GM18520 (cell line): ENCODE data around the gene RNF150.

ENCODE experiments used
- ATAC-seq: cut with Tn5 transposase; IDR thresholded peaks from one replicate; pipeline ENCODE4 v1.9.1; 2021; ENCODE audit not compliant: unreplicated experiment

Gene RNF150

DNA sequence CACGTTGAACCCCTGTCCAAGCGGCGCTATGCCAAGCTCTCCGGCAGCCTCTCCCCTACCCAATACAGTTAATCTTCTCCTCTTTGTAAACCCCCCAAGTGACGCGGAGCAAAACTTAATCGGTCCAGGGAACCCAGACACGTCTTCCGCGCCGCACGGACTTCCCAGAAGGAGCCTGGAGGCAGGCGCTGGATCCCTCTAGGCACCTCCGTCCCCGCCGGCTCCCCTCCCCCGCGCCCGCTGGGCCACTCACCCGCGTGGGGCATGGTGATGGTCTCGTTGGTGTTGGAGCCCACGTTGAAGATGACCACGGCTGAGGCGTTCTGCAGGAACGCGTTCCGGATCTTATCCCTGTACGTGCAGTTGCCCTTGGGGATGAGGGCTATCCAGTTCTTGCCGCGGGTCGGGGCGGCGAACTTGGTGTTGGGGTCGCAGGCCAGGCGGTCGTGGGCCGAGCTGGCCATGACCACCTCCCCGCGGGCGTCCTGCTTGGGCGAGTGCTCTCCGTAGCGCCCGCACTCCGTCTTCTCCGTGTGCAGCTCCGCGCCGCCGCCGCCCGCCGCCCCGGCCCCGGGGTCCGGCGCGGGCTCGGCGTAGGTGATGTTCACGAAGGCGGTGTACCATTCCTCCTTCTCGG, 1.1 kb downstream of the RNF150 start:
- no peak for ATAC-seq

DNA sequence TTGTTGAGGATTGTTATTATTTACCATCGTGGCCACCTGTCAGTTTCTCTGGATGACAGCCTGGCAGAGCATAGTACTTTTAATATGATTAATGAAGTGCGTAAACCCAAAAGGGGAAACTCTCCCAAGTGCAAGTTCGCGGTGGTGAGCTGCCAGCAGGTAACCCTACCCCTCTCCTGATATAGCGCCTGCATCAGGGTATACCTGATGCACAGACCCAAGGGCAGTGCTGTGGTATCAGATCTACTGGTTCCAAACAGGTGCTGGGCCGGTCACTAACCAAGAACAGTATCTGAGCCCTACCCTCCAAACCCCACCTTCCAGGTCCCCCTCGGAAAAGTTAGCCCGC, 1.6 kb downstream of the RNF150 start:
- no peak for ATAC-seq

DNA sequence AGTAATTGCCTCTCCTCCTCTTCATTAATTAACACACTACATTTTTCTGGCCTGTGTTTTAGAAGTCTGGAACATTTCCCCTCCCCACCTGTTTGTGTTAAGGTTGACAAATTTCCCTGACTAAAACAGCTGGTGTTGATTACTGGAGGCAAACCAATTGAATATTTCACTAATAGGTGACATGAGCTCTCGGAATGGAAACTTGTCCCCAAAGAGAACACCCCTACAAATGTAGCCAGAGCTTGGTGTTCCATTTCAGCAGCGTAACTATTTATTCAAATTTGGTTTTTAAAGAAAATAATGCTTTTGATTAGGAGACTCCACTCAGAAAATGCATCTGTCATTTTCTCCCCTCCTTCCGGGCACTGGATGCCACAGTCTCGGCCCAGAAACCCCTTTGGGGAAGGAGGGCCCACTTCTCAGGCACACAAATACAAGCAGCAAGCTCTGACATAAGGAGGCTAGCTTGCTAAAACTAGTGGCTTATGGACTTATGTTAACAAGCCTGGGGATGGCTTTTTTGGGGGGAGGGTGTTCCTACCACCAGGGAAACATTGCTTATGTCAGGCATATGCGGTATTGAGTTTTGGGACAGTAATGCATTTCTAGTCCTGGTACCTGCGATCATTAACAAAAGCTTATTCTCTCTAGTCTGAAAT, 2.2 kb downstream of the RNF150 start:
- ATAC-seq = no peak

DNA sequence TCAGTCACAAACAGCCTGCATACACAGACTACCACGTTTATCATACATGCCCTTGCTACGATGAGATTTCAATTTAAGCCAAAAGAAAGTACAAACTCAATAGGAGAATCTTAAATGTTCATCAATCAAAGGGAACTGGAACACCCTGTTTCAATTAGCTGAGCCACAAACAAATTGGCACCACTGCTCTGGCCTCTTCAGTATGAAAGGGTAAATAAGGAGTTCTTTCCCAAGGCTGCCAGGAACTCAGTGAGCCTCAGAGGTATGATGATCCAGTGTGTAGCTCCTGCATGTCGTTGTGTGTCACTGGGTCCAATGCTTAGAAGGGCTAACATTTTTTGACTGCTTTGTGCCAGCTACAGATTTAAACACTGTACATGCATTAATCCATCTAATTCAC, 5.4 kb downstream of the RNF150 start:
- ATAC-seq = no peak

DNA sequence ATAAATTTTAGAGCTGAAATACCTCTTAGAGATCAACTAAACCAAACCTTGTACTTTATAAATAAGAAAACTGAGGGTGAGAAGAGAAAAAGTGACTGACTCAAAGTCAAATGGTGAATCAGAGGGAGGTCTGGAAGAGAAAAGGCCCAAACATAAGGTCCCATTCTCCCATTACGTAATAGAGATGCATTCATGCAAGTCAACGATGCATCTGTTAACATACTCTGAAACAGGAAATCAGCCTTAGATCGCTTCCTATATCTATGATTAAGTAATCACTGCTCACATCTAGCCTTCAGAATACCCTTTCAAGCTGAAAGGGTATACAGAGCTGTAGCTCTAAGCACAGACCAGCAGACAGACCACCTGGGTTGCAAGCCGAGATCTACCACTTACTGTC, 6.5 kb downstream of the RNF150 start:
- ATAC-seq = no peak

GRCh38 chr4:141124224-141124623, 9.0 kb downstream of the RNF150 start:
- no peak for ATAC-seq

- ATAC-seq = no peak
Observed at GRCh38 chr4:141121768-141122454, 11.4 kb downstream of the RNF150 start.

GRCh38 chr4:141121101-141121500, 12.2 kb downstream of the RNF150 start:
- ATAC-seq = no peak

- ATAC-seq = no peak
Observed at GRCh38 chr4:141120036-141120593, 13.2 kb downstream of the RNF150 start.

- no peak for ATAC-seq
Observed at GRCh38 chr4:141119071-141119470, 14.2 kb downstream of the RNF150 start.

GRCh38 chr4:141118381-141118780, 14.9 kb downstream of the RNF150 start:
- ATAC-seq = no peak

- ATAC-seq = no peak
Observed at GRCh38 chr4:141117935-141118334, 15.3 kb downstream of the RNF150 start.

- ATAC-seq = no peak
Observed at GRCh38 chr4:141109983-141110382, 23.3 kb downstream of the RNF150 start.

- ATAC-seq = no peak
Observed at GRCh38 chr4:141107927-141108326, 25.3 kb downstream of the RNF150 start.

- no peak for ATAC-seq
Observed at GRCh38 chr4:141102367-141102766, 30.9 kb downstream of the RNF150 start.

DNA sequence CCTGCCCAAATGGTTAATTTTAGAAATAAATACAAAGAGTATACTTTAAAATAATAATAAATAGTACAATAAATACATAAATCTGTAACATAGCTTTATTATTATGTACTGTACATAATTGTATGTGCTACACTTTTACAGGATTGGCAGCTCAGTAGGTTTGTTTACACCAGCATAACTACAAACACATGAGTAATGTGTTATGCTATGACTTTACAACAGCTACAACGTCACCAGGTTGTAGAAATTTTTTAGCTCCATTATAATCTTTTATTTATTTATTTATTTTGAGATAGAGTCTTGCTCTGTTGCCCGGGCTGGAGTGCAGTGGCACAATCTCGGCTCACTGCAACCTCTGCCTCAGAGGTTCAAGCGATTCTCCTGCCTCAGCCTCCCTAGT, 31.8 kb downstream of the RNF150 start:
- ATAC-seq = no peak

GRCh38 chr4:141099326-141099725, 33.9 kb downstream of the RNF150 start:
- ATAC-seq = no peak

GRCh38 chr4:141098163-141098562, 35.1 kb downstream of the RNF150 start:
- no peak for ATAC-seq

- no peak for ATAC-seq
Observed at GRCh38 chr4:141090473-141090872, 42.8 kb downstream of the RNF150 start.

DNA sequence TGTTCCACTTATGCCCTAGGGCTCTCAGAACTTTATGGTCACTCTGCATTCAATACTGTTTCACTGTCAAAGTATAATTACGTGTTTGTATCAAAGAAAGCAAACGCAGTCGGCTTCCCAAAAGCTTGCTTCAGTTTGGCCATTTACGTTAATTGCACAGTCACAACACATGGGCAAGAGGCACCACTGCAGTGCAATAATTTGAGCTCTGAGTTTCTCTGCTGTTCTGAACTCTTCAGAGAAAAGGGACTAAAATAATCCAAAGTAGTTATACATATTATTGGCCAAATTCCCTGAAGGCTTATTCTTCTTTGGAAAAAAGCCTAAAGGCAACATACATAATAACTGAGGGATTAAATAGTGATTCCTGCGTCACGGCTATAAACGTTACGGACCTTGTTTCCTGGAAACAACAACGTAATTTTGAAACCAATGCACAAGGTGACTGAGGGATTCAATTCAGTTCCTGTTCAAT, 51.3 kb downstream of the RNF150 start:
- ATAC-seq = no peak

DNA sequence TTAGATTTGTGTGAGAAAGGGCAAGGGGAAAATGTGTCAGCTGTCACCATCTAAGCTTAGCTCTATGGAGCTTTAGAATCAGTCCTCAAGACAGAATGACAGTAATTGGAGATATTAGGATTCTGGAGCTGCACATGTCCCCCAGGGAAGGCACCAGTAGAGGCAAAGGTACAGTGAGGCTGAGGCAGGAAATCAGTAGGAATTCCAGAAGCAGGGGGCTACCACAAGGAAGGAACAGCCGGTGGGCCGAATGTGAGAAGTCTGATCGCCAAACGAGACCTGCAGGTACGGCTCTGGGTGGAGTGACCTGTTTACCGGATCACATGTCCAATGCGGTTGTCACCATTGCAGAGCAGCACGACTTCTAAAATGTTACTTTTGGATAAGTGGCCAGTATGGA, 52.6 kb downstream of the RNF150 start:
- ATAC-seq = no peak

GRCh38 chr4:141079393-141079930, 53.8 kb downstream of the RNF150 start:
- no peak for ATAC-seq
